B cell (primary cell): ENCODE measurements around the gene PAIP1.

Experiments used
- CTCF ChIP-seq: fragments of 200-600 bp; IDR thresholded peaks from one replicate; pipeline ENCODE4 v1.8.0; 2022; ENCODE audit warnings: antibody characterized with exemption, mild to moderate bottlenecking
- EZH2 ChIP-seq: IDR thresholded peaks from 2 replicates; pipeline ENCODE4 v1.6.1; 2012; ENCODE audit warnings: borderline replicate concordance, low read depth, mild to moderate bottlenecking, moderate library complexity, low read length; ENCODE audit not compliant: insufficient read depth, poor library complexity, severe bottlenecking

GRCh38 chr5:43556857-43557542 lies at the start of gene PAIP1:
- peak; percentile 87 for TF ChIP-seq CTCF
- TF ChIP-seq EZH2, result no peak
